Measurements from ENCODE around the gene GNG8.

Gene GNG8

GRCh38 chr19:46601318-46602224 lies 34.4 kb downstream of the GNG8 start, which contains the start of gene CALM3:
Gene CALM3, plus strand, starts transcription at chr19:46601330. Its CDS starts 105 bp downstream, at chr19:46601435.
- no peak for DNase-seq

- peak; percentile 95 for DNase-seq
These were observed 35.4 kb downstream of the GNG8 start for GRCh38 chr19:46600384-46601317.

GRCh38 chr19:46599716-46600373 lies 36.2 kb downstream of the GNG8 start:
- no peak for DNase-seq

DNA sequence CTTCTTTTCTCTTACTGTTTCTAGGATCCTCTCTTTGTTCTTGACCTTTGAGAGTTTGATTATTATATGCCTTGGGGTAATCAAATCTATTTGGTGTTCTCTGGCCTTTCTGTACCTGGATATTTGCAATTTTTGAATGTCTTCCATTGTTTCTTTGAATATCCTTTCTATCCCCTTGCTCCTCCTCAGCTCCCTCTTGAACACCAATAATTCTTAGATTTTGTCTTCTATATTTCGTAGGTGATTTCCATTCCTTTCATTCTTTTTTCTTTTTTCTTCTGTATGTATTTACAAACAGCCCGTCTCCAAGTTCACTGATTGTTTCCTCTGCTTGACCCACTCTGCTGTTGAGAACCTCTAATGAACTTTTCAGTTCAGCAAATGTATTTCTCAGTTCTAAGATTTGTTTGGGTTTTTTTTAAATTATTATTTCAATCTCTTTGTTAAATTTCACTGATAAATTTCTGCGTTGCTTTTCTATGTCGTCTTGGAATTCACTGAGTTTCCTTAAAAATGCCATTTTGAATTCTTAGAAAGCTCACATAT lies 37.6 kb downstream of the GNG8 start:
- no peak for DNase-seq

DNA sequence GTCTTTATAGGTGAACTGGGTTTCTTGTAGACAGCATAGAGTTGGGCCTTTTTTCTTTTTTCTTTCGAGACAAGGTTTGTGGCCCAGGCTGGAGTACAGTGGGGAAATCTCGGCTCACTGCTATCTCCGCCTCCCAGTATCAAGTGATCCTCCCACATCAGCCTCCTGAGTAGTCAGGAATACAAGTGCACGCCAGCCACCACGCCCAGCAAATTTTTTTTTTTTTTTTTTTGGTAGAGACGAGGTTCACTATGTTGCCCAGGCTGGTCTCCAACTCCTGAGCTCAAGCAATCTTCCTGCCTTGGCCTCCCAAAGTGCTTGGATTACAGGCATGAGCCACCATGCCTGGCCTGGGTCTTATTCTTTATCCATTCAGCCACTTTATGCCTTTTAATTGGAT lies 40.0 kb downstream of the GNG8 start:
- no peak for DNase-seq

DNA sequence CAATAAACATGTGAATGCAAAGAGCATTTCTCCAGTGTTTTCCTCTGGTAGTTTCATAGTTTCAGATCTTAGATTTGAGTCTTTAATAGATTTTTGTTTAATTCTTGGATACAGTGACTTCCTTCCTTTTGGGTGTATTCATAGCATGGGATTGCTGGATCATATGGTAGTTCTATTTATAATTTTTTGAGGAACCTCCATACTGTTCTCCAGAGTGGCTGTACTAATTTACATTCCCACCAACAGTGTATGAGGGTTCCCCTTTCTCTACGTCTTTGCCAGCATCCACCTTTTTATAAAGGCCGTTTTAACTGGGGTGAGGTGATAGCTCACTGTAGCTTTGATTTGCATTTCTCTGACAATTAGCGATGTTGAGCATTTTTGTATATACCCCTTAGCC lies 44.1 kb downstream of the GNG8 start:
- DNase-seq, result no peak

DNA sequence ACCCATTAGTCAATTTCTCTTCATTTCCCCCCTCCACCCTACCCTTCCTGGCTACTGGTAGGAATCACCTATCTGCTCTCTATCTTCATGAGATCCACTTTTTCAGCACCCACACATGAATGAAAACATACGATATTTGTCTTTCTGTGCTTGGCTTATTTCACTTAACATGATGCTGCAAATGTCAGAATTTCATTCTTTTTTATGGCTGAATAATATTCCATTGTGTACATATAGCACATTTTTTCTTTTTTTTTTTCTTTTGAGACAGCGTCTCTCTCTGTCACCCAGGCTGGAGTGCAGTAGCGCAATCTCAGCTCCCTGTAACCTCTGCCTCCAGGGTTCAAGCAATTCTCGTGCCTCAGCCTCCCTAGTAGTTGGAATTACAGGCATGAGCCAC lies 44.7 kb downstream of the GNG8 start:
- DNase-seq, result no peak

- no peak for DNase-seq
These were observed 48.1 kb downstream of the GNG8 start for GRCh38 chr19:46587861-46588260.

- DNase-seq, result no peak
These were observed 49.7 kb downstream of the GNG8 start for GRCh38 chr19:46586294-46586693.

- DNase-seq, result no peak
These were observed 50.5 kb downstream of the GNG8 start for GRCh38 chr19:46585539-46585938.

All from effector CD4-positive, alpha-beta T cell (primary cell).